OCI-LY7 (cell line): ENCODE results near the gene SH3BGRL3.

Source experiments
- CTCF ChIP-seq: fragments of 200-600 bp; sonication (generic); conservative IDR thresholded peaks from 2 replicates; pipeline ENCODE4 v1.5.1; 2014; ENCODE audit warnings: mild to moderate bottlenecking, antibody characterized with exemption, low read length, moderate library complexity, mixed read lengths
- EZH2phosphoT487 ChIP-seq: fragments of 200-600 bp; sonication (generic); IDR thresholded peaks from 2 replicates; pipeline ENCODE4 v1.6.1; 2018; ENCODE audit warnings: low read depth, borderline replicate concordance, mild to moderate bottlenecking, mixed run types, antibody characterized with exemption, low read length, moderate library complexity, mixed read lengths

GRCh38 chr1:26286064-26286416, 6.2 kb downstream of the SH3BGRL3 start:
- TF ChIP-seq CTCF (peak; percentile 8; the same call in 1 of the 2 replicates), EZH2phosphoT487 (no peak)
